GM23338 (cell line): ENCODE data around the gene PINK1.

ENCODE experiments used
- CREB1 ChIP-seq: fragments of 250-450 bp; sonication (Bioruptor Pico); IDR thresholded peaks from 2 replicates; pipeline ENCODE4 v1.5.0; 2020; ENCODE audit warnings: low read depth, mild to moderate bottlenecking, moderate library complexity
- EZH2 ChIP-seq: fragments of 200-600 bp; sonication (generic); IDR thresholded peaks from one replicate; pipeline ENCODE4 v1.8.0; 2017; ENCODE audit warnings: antibody characterized with exemption, mild to moderate bottlenecking, low read depth; ENCODE audit not compliant: unreplicated experiment
- EZH2phosphoT487 ChIP-seq: fragments of 200-600 bp; sonication (generic); IDR thresholded peaks from one replicate; pipeline ENCODE4 v1.8.1; 2018; ENCODE audit warnings: antibody characterized with exemption; ENCODE audit not compliant: unreplicated experiment
- NANOG ChIP-seq: IDR thresholded peaks from 2 replicates; pipeline ENCODE4 v1.6.1; 2016; ENCODE audit warnings: antibody characterized with exemption, borderline replicate concordance
- POLR2AphosphoS5 ChIP-seq: IDR thresholded peaks from 2 replicates; pipeline ENCODE4 v1.6.1; 2016; ENCODE audit warnings: antibody characterized with exemption, low read depth
- REST ChIP-seq: IDR thresholded peaks from one replicate; pipeline ENCODE4 v1.6.1; 2018; ENCODE audit warnings: antibody characterized with exemption; ENCODE audit not compliant: unreplicated experiment
- STAT1 ChIP-seq: IDR thresholded peaks from one replicate; pipeline ENCODE4 v1.6.1; 2016; ENCODE audit warnings: antibody characterized with exemption; ENCODE audit not compliant: unreplicated experiment
- TF ChIP-seq, protein P1 (sequence below), 2 experiments: fragments of 200-600 bp in 1 of 2; sonication (generic) in 1 of 2; conservative IDR thresholded peaks; 2 replicates each; pipeline versions ENCODE4 v1.5.1 to v1.6.1; 2016 to 2017; ENCODE audit warnings: antibody characterized with exemption in 2 of 2, low read depth in 2 of 2, mild to moderate bottlenecking in 2 of 2, moderate library complexity in 1 of 2

GRCh38 chr1:20634065-20634593 is 871 bp downstream of the PINK1 start:
- TF ChIP-seq, protein P1, sequence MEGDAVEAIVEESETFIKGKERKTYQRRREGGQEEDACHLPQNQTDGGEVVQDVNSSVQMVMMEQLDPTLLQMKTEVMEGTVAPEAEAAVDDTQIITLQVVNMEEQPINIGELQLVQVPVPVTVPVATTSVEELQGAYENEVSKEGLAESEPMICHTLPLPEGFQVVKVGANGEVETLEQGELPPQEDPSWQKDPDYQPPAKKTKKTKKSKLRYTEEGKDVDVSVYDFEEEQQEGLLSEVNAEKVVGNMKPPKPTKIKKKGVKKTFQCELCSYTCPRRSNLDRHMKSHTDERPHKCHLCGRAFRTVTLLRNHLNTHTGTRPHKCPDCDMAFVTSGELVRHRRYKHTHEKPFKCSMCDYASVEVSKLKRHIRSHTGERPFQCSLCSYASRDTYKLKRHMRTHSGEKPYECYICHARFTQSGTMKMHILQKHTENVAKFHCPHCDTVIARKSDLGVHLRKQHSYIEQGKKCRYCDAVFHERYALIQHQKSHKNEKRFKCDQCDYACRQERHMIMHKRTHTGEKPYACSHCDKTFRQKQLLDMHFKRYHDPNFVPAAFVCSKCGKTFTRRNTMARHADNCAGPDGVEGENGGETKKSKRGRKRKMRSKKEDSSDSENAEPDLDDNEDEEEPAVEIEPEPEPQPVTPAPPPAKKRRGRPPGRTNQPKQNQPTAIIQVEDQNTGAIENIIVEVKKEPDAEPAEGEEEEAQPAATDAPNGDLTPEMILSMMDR (conservative IDR thresholded peaks at IDR 0.05; ENCODE audit: low read depth in 2 of 2), result no peak
- no peak for TF ChIP-seq CREB1 (CRISPR knock-in tag)
- TF ChIP-seq POLR2AphosphoS5, result no peak
- no peak for TF ChIP-seq STAT1
- TF ChIP-seq EZH2phosphoT487, result no peak
- no peak for TF ChIP-seq EZH2
- no peak for TF ChIP-seq REST
- no peak for TF ChIP-seq NANOG
